ENCODE measurements around the gene MYO10. TPM values are rescaled to one million over a fixed set of nuclear protein-coding genes. Genes with fewer than 3 reads are reported as not detected.

Gene MYO10
- total RNA-seq, 4 donors from 2014 or later, result 34.7 to 122 (median 71.2) TPM

- no peak overlapping the region for H3K4me3 ChIP-seq
- TF ChIP-seq, protein P1, sequence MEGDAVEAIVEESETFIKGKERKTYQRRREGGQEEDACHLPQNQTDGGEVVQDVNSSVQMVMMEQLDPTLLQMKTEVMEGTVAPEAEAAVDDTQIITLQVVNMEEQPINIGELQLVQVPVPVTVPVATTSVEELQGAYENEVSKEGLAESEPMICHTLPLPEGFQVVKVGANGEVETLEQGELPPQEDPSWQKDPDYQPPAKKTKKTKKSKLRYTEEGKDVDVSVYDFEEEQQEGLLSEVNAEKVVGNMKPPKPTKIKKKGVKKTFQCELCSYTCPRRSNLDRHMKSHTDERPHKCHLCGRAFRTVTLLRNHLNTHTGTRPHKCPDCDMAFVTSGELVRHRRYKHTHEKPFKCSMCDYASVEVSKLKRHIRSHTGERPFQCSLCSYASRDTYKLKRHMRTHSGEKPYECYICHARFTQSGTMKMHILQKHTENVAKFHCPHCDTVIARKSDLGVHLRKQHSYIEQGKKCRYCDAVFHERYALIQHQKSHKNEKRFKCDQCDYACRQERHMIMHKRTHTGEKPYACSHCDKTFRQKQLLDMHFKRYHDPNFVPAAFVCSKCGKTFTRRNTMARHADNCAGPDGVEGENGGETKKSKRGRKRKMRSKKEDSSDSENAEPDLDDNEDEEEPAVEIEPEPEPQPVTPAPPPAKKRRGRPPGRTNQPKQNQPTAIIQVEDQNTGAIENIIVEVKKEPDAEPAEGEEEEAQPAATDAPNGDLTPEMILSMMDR (IDR thresholded peaks at IDR 0.05), result no peak
- no peak for TF ChIP-seq POLR2A (IDR thresholded peaks at IDR 0.05)
- DNase-seq, result no peak
- no peaks in the 10 kb centered on the region for H3K4me1 ChIP-seq
- H3K9me3 ChIP-seq, result no peaks in the 10 kb centered on the region
- no peaks in the 10 kb centered on the region for H3K36me3 ChIP-seq
- no peak overlapping the region for H3K27ac ChIP-seq
- H3K27me3 ChIP-seq, result no peaks in the 10 kb centered on the region
Measured at GRCh38 chr5:16800477-16800876, 135.6 kb downstream of the MYO10 start.

DNA sequence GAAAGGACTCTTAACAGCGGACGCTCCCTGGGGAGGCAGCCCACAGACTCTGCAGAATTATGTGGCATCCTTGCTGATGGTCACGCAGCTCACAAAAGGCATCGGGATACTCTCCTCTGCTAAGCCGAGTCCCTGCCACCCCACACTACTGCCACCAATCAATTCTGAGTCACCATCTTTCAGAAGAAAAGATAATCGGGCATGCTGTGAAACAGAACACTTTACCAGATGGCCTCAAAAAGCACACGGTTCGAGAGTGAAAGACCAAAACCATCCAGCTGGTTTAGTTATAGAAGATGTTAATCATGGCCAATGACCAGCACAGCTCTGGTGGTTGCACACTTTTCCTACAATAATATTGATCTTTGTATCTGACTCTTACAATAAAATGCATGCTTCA lies 136.3 kb downstream of the MYO10 start:
- no peak overlapping the region for H3K27ac ChIP-seq
- H3K4me3 ChIP-seq, result no peak overlapping the region
- DNase-seq, result no peak
- no peak for TF ChIP-seq POLR2A (IDR thresholded peaks at IDR 0.05)
- TF ChIP-seq, protein P1 (IDR thresholded peaks at IDR 0.05), result no peak
- H3K4me1 ChIP-seq, result no peaks in the 10 kb centered on the region
- H3K27me3 ChIP-seq, result no peaks in the 10 kb centered on the region
- no peaks in the 10 kb centered on the region for H3K9me3 ChIP-seq
- H3K36me3 ChIP-seq, result no peaks in the 10 kb centered on the region

DNA sequence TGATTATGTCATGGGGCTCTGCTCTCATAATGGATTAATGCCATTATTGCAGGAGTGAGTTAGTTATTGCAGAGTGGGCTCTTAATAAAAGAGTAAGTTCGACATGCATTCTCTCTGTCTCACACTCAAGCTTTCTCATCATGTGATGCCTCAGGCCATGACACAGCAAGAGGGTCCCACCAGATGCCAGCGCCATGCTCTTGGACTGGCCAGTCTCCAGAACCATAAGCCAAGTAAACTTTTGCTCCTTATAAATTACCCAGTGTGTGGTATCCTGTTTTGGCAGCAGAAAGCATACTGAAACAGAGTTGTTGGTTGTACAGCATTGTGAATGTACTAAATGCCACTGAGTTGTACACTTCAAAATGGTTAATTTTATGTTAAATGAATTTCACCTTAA lies 138.1 kb downstream of the MYO10 start:
- Histone ChIP-seq H3K9me3 (no peaks in the 10 kb centered on the region), H3K27ac (no peak overlapping the region), H3K36me3 (peaks cover 0 to 3% (median 0%) of the 10 kb centered on the region in 3 donors), H3K4me3 (no peak overlapping the region), H3K4me1 (no peaks in the 10 kb centered on the region), H3K27me3 (no peaks in the 10 kb centered on the region)
- no peak for DNase-seq
- TF ChIP-seq, protein P1 (IDR thresholded peaks at IDR 0.05), result no peak
- TF ChIP-seq POLR2A (IDR thresholded peaks at IDR 0.05), result no peak

DNA sequence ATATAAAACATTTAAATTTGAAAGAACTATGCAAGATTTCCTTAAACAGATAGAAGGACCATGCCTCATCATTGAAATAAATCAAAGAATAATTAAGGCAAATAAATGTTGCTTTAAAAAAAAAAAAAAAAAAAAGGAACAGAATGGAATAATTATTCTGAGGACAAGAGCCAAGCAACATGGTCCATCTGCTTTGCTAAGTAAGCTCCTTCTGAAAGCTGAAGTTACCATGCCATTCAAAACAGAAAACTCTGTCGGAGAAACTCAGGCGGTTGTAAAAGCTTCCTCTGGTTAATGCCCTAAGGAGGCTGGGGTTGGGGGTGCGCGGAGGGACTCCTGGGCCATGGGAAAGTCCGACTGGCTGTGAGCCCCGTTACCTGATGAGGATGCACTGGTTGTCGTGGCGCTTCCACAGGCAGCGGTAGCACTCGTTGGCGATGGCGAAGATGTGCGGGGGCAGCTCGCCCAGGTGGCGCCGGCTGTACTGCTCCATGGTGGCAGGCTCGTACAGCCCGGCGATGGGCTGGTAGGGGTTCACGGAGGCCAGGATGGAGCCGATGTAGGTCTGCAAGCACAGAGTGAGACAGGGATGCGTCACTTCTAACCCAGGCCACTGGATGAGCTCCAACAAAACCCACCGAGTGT lies 141.7 kb downstream of the MYO10 start:
- H3K27me3 ChIP-seq, result no peaks in the 10 kb centered on the region

GRCh38 chr5:16792598-16793275 lies 143.4 kb downstream of the MYO10 start:
- H3K4me3 ChIP-seq, result no peak overlapping the region
- no peak for TF ChIP-seq POLR2A (IDR thresholded peaks at IDR 0.05)
- TF ChIP-seq, protein P1 (IDR thresholded peaks at IDR 0.05), result no peak

More for the DNA sequence above, 141.7 kb downstream of the MYO10 start:
- TF ChIP-seq, protein P1 (IDR thresholded peaks at IDR 0.05), result no peak
- no peak for TF ChIP-seq POLR2A (IDR thresholded peaks at IDR 0.05)
- H3K36me3 ChIP-seq, result peaks cover 0 to 8% (median 0%) of the 10 kb centered on the region in 3 donors
- H3K4me3 ChIP-seq, result no peak overlapping the region
- no peaks in the 10 kb centered on the region for H3K4me1 ChIP-seq
- no peak overlapping the region for H3K27ac ChIP-seq
- no peak for DNase-seq
- no peaks in the 10 kb centered on the region for H3K9me3 ChIP-seq

More at GRCh38 chr5:16792598-16793275, 143.4 kb downstream of the MYO10 start:
- peaks cover 0 to 14% (median 0%) of the 10 kb centered on the region in 3 donors for H3K36me3 ChIP-seq
- H3K27me3 ChIP-seq, result no peaks in the 10 kb centered on the region
- H3K4me1 ChIP-seq, result no peaks in the 10 kb centered on the region
- no peak for DNase-seq
- H3K9me3 ChIP-seq, result no peaks in the 10 kb centered on the region
- no peak overlapping the region for H3K27ac ChIP-seq

All from Peyer's patch (tissue), 4 donors.